Sigmoid colon (tissue), 7 donors: ENCODE results near the gene NOTCH2NLA. TPM values are rescaled to one million over a fixed set of nuclear protein-coding genes. Genes with fewer than 3 reads are reported as not detected.
A peak's percentile ranks its signal among the peaks of the same experiment; 100 is the strongest.
"Not testable (repeated sequence)": the region's sequence is repeated elsewhere in the genome, so short reads cannot be mapped to it uniquely, and the experiment has no call there.

Source experiments
- DNase-seq: peaks from one replicate; pipeline ENCODE4 v3.0.0-alpha.2; 2019
- H3K27ac ChIP-seq, 4 donors: fragments of 200-600 bp; sonication (generic); one replicate each; pipeline ENCODE4 v1.5.1; 2016 to 2019; ENCODE audit warnings: mild to moderate bottlenecking in 1 of 4
- H3K27me3 ChIP-seq, 3 donors: fragments of 200-600 bp; sonication (generic); one replicate each; pipeline ENCODE4 v1.5.1; 2019; ENCODE audit warnings: mild to moderate bottlenecking in 1 of 3
- H3K36me3 ChIP-seq, 4 donors: fragments of 200-600 bp; sonication (generic); one replicate each; pipeline ENCODE4 v1.5.1; 2016 to 2019
- H3K4me1 ChIP-seq, 4 donors: fragments of 200-600 bp; sonication (generic); one replicate each; pipeline ENCODE4 v1.5.1; 2017 to 2019
- H3K4me3 ChIP-seq, 4 donors: fragments of 200-600 bp; sonication (generic); one replicate each; pipeline ENCODE4 v1.5.1; 2017 to 2019; ENCODE audit warnings: mild to moderate bottlenecking in 2 of 4, moderate library complexity in 1 of 4
- H3K9me3 ChIP-seq, 4 donors: fragments of 200-600 bp in 3 of 4; sonication (generic) in 3 of 4; one replicate each; pipeline versions ENCODE4 v1.5.1 to v1.6.1; 2013 to 2019
- WGBS, 2 donors: extraction: QIAGEN DNeasy Blood & Tissue Kit; methylation state at CpG; one replicate each; pipeline ENCODE4 v1.1.7; 2013; 5-methylcytosine and 5-hydroxymethylcytosine counted together
- intact Hi-C: fragments of 100-400 bp; cut with DNase I; formaldehyde crosslinking; loops from one replicate; pipeline ENCODE4 v1.15.1; 2023
- polyA plus RNA-seq, 3 donors: library from polyadenylated mRNA; stranded (reverse); fragments of 200-250 nt; gene quantifications; one replicate each; pipeline ENCODE4 v1.2.3, GENCODE V29; 2013
- total RNA-seq, 4 donors: library from RNA; depleted of rRNA; stranded (reverse); fragments of >200 nt; gene quantifications; one replicate each; pipeline ENCODE4 v1.1.0, GENCODE V29; 2016
- donor health status: healthy with polysubstance abuse.
- donor health status: Bipolar disorder and iron deficiency.
- donor health status: healthy.

Gene NOTCH2NLA
- total and polyA plus RNA-seq, 7 donors = 5.3 to 52.9 (median 25.7) TPM

- intact Hi-C loops, H3K9me3 ChIP-seq, H3K27ac ChIP-seq, H3K36me3 ChIP-seq, H3K27me3 ChIP-seq, H3K4me3 ChIP-seq, H3K4me1 ChIP-seq: not testable (repeated sequence)
- WGBS, 2 donors = 77 to 78% methylated on average over 1 of the region's 4 CpGs
- peak; percentile 12 for DNase-seq
Measured at GRCh38 chr1:146254569-146255197, 25.9 kb upstream of the NOTCH2NLA start.

- H3K27ac ChIP-seq, H3K4me1 ChIP-seq, DNase-seq, H3K27me3 ChIP-seq, H3K36me3 ChIP-seq, H3K4me3 ChIP-seq, H3K9me3 ChIP-seq, intact Hi-C loops: not testable (repeated sequence)
- no CpG with 5 or more reads among the region's 4 CpGs for WGBS, 2 donors
Measured at GRCh38 chr1:146253249-146253855, 24.5 kb upstream of the NOTCH2NLA start.

- H3K36me3 ChIP-seq, H3K4me1 ChIP-seq, H3K27ac ChIP-seq, DNase-seq, H3K27me3 ChIP-seq, H3K4me3 ChIP-seq, H3K9me3 ChIP-seq, intact Hi-C loops: not testable (repeated sequence)
- no CpG with 5 or more reads among the region's 1 CpG for WGBS, 2 donors
Measured at GRCh38 chr1:146251523-146251922, 22.7 kb upstream of the NOTCH2NLA start.

GRCh38 chr1:146248643-146249042 lies 19.8 kb upstream of the NOTCH2NLA start:
- H3K4me1 ChIP-seq, intact Hi-C loops, H3K36me3 ChIP-seq, H3K27me3 ChIP-seq, H3K9me3 ChIP-seq, DNase-seq, H3K4me3 ChIP-seq, H3K27ac ChIP-seq: not testable (repeated sequence)
- no CpG with 5 or more reads among the region's 4 CpGs for WGBS, 2 donors

GRCh38 chr1:146236626-146237025 lies 7.8 kb upstream of the NOTCH2NLA start:
- H3K27ac ChIP-seq, intact Hi-C loops, H3K27me3 ChIP-seq, H3K9me3 ChIP-seq, H3K4me3 ChIP-seq, H3K36me3 ChIP-seq, H3K4me1 ChIP-seq, DNase-seq: not testable (repeated sequence)
- no CpG with 5 or more reads among the region's 2 CpGs for WGBS, 2 donors

GRCh38 chr1:146236026-146236601 lies 7.3 kb upstream of the NOTCH2NLA start:
- DNase-seq, H3K9me3 ChIP-seq, H3K4me3 ChIP-seq, intact Hi-C loops, H3K36me3 ChIP-seq, H3K27me3 ChIP-seq, H3K4me1 ChIP-seq, H3K27ac ChIP-seq: not testable (repeated sequence)
- WGBS, 2 donors = no CpG with 5 or more reads among the region's 5 CpGs

GRCh38 chr1:146228144-146228682 lies 608 bp downstream of the NOTCH2NLA start:
- H3K27me3 ChIP-seq, H3K9me3 ChIP-seq, H3K4me1 ChIP-seq, intact Hi-C loops, H3K36me3 ChIP-seq: not testable (repeated sequence)
- Histone ChIP-seq H3K27ac (peak overlapping the region; percentile 74 to 90 (median 84)), H3K4me3 (peak overlapping the region; percentile 45 to 71 (median 53))
- DNase-seq = peak; percentile 40
- 0% methylated on average over 16 of the region's 53 CpGs for WGBS, 2 donors

GRCh38 chr1:146174531-146174930 lies 54.3 kb downstream of the NOTCH2NLA start:
- intact Hi-C loops, H3K4me3 ChIP-seq, H3K9me3 ChIP-seq, H3K4me1 ChIP-seq, H3K27me3 ChIP-seq, H3K36me3 ChIP-seq: not testable (repeated sequence)
- peak overlapping the region in 3 of 4 donors; percentile 34 to 72 (median 36) for H3K27ac ChIP-seq
- DNase-seq = peak; percentile 63
- 7 to 20% methylated on average over 1 of the region's 5 CpGs for WGBS, 2 donors

GRCh38 chr1:146167740-146168139 lies 61.1 kb downstream of the NOTCH2NLA start:
- H3K36me3 ChIP-seq, H3K4me3 ChIP-seq, H3K9me3 ChIP-seq, H3K27ac ChIP-seq, intact Hi-C loops, H3K27me3 ChIP-seq, H3K4me1 ChIP-seq, DNase-seq: not testable (repeated sequence)
- no CpG with 5 or more reads among the region's 1 CpG for WGBS, 2 donors

GRCh38 chr1:146167273-146167672 lies 61.5 kb downstream of the NOTCH2NLA start:
- H3K36me3 ChIP-seq, intact Hi-C loops, H3K27me3 ChIP-seq, H3K4me3 ChIP-seq, H3K9me3 ChIP-seq, DNase-seq, H3K4me1 ChIP-seq, H3K27ac ChIP-seq: not testable (repeated sequence)
- no CpG with 5 or more reads among the region's 1 CpG for WGBS, 2 donors
